K562 (cell line): ENCODE data around the gene ADD3. TPM values are rescaled to one million over a fixed set of nuclear protein-coding genes. Genes with fewer than 3 reads are reported as not detected.

ENCODE experiments used
- ATAC-seq: fragments of 200-7000 bp; cut with Tn5 transposase; 3 replicates; pipeline ENCODE4 v1.9.1; 2020; ENCODE audit warnings: moderate library complexity
- BruUV-seq: library from RNA; stranded (reverse); fragments of 400-500 nt; replicated peaks from 2 replicates; lab custom pipeline; 2021; lab: Mats Ljungman, UMichigan
- CTCF ChIA-PET: fragments of 300-600 bp; formaldehyde crosslinking; extraction: SDS; loops from one replicate; lab custom pipeline; 2021; ENCODE audit warnings: low intra/inter-chr PET ratio; lab: Yijun Ruan, JAX
- POLR2A ChIA-PET: fragments of 300-600, 350-650 bp; sonication (Branson Sonifier 250); formaldehyde crosslinking; extraction: SDS; loops from one replicate; lab custom pipeline; 2021; ENCODE audit warnings: antibody characterized with exemption, inconsistent platforms; lab: Yijun Ruan, JAX
- DNase-seq, 4 experiments: peaks; one replicate each; pipeline versions ENCODE4 v3.0.0 to v3.0.0-alpha.2; 2011 to 2018; ENCODE audit warnings: low spot score in 3 of 4, mixed read lengths in 3 of 4; ENCODE audit errors: extremely low read depth in 1 of 4
- FAIRE-seq: peaks from 2 replicates; lab custom pipeline; 2011; peaks lifted over from hg19 to GRCh38; lab: Jason Lieb, UNC
- H2AFZ ChIP-seq: 2 replicates; pipeline ENCODE4 v1.6.0; 2011; ENCODE audit warnings: low read depth, low read length, control low read depth, inconsistent platforms
- H3K27ac ChIP-seq: fragments of 200-600 bp; 3 replicates; pipeline ENCODE4 v1.8.0; 2011; ENCODE audit warnings: low read depth, mild to moderate bottlenecking, control low read depth, inconsistent platforms, low read length, moderate library complexity, mixed read lengths; ENCODE audit errors: extremely low read depth
- H3K27me3 ChIP-seq, 2 experiments: fragments of 300-600 bp in 1 of 2; 2 replicates in 1 of 2; 3 replicates in 1 of 2; pipeline versions ENCODE4 v1.6.0 to v1.8.0; 2011; ENCODE audit warnings: inconsistent platforms in 2 of 2, low read length in 2 of 2, mild to moderate bottlenecking in 1 of 2, mixed read lengths in 1 of 2, moderate library complexity in 1 of 2; ENCODE audit not compliant: control insufficient read depth in 2 of 2, insufficient read depth in 2 of 2
- H3K36me3 ChIP-seq: fragments of 300-600 bp; 3 replicates; pipeline ENCODE4 v1.8.0; 2011; ENCODE audit warnings: mild to moderate bottlenecking, low read length, inconsistent platforms; ENCODE audit not compliant: control insufficient read depth, insufficient read depth
- H3K4me1 ChIP-seq, 2 experiments: fragments of 200-600 bp in 1 of 2; replicated peaks in 1 of 2; 2 replicates in 1 of 2; 3 replicates in 1 of 2; pipeline versions ENCODE4 v1.5.1 to v1.8.0; 2011; ENCODE audit warnings: inconsistent platforms in 2 of 2, low read length in 2 of 2, mild to moderate bottlenecking in 1 of 2, mixed read lengths in 1 of 2, moderate library complexity in 1 of 2; ENCODE audit not compliant: control insufficient read depth in 2 of 2, insufficient read depth in 2 of 2
- H3K4me2 ChIP-seq: 2 replicates; pipeline ENCODE4 v1.6.1; 2011; ENCODE audit warnings: low read length, control low read depth, inconsistent platforms, mixed read lengths; ENCODE audit not compliant: insufficient read depth
- H3K4me3 ChIP-seq: fragments of 200-600 bp; sonication (generic), shearing (Covaris generic); 2 replicates; pipeline ENCODE4 v1.5.1; 2016; ENCODE audit warnings: control low read depth, inconsistent platforms
- H3K79me2 ChIP-seq: fragments of 200-600 bp; 3 replicates; pipeline ENCODE4 v1.8.0; 2011; ENCODE audit warnings: low read length, inconsistent platforms; ENCODE audit not compliant: control insufficient read depth, insufficient read depth
- H3K9ac ChIP-seq, 2 experiments: 2 replicates each; pipeline versions ENCODE4 v1.6.0 to v1.6.1; 2011; ENCODE audit warnings: low read depth in 2 of 2, low read length in 2 of 2, control low read depth in 1 of 2, inconsistent platforms in 1 of 2, mild to moderate bottlenecking in 1 of 2, mixed read lengths in 1 of 2; ENCODE audit not compliant: insufficient read depth in 1 of 2
- H3K9me1 ChIP-seq: one replicate; pipeline ENCODE4 v1.6.0; 2011; ENCODE audit warnings: inconsistent platforms, mild to moderate bottlenecking, low read length, moderate library complexity; ENCODE audit not compliant: control insufficient read depth, insufficient read depth
- H3K9me3 ChIP-seq: replicated peaks from 2 replicates; pipeline ENCODE4 v1.5.1; 2011; ENCODE audit warnings: low read depth, low read length, inconsistent platforms; ENCODE audit not compliant: control insufficient read depth, insufficient read depth
- H4K20me1 ChIP-seq: replicated peaks from 2 replicates; pipeline ENCODE4 v1.6.1; 2011; ENCODE audit warnings: low read length, inconsistent platforms, mixed read lengths; ENCODE audit not compliant: control insufficient read depth, insufficient read depth
- BCOR ChIP-seq: fragments of 450-650 bp; IDR thresholded peaks from 2 replicates; pipeline ENCODE4 v1.6.1; 2016
- ERF ChIP-seq: fragments of 450-650 bp; formaldehyde crosslinking; IDR thresholded peaks from 2 replicates; pipeline ENCODE4 v1.4.0; 2020; ENCODE audit warnings: mild to moderate bottlenecking, mixed read lengths
- FOXA3 ChIP-seq, 2 experiments: fragments of 450-650 bp in 1 of 2; sonication (generic) in 1 of 2; formaldehyde crosslinking; IDR thresholded peaks in 1 of 2; conservative IDR thresholded peaks in 1 of 2; 2 replicates each; pipeline versions ENCODE4 v1.4.0 to v1.8.0; 2020 to 2022; ENCODE audit warnings: mild to moderate bottlenecking in 2 of 2, missing genetic modification reagents in 1 of 2
- RNF2 ChIP-seq: sonication (generic); IDR thresholded peaks from 2 replicates; pipeline ENCODE4 v1.6.1; 2016
- YBX1 ChIP-seq: fragments of 450-650 bp; IDR thresholded peaks from 2 replicates; pipeline ENCODE4 v1.7.1; 2016; ENCODE audit warnings: mild to moderate bottlenecking
- ZFPM2 ChIP-seq: fragments of 250-450 bp; sonication (Bioruptor Pico); IDR thresholded peaks from 2 replicates; pipeline ENCODE4 v1.5.1; 2022; ENCODE audit warnings: mild to moderate bottlenecking
- ZSCAN29 ChIP-seq: fragments of 450-650 bp; IDR thresholded peaks from 2 replicates; pipeline ENCODE4 v1.6.1; 2017
- WGBS: fragments of 100-300 bp; shearing (Covaris generic); methylation state at CpG from one replicate; pipeline ENCODE4 v1.1.6; 2016; ENCODE audit warnings: low coverage, mixed read lengths; ENCODE audit not compliant: insufficient coverage; ENCODE audit errors: missing lambda C conversion rate; 5-methylcytosine and 5-hydroxymethylcytosine counted together
- in situ Hi-C: fragments of 300-500 bp; cut with MboI; formaldehyde crosslinking; loops from 4 replicates; pipeline ENCODE4 v1.15.0; 2018; ENCODE audit warnings: inconsistent platforms, mixed read lengths
- intact Hi-C: fragments of 100-400 bp; cut with micrococcal nuclease; formaldehyde crosslinking; loops from 2 replicates; pipeline ENCODE4 v1.14.2; 2022
- polyA plus RNA-seq, 8 experiments: library from polyadenylated mRNA; depleted of rRNA in 4 of 8; stranded (reverse) in 5 of 8; unstranded in 3 of 8; fragments of >200 nt; fragmentation: Nextera tagmentation in 2 of 8; fragmentation: Illumina TruSeq in 1 of 8; extraction: Ambion mirVana in 2 of 8; extraction: Trizol in 1 of 8; gene quantifications; 2 replicates each; pipeline versions ENCODE4 v1.2.1 to v1.2.3, GENCODE V29; 2011 to 2014; ENCODE audit warnings: inconsistent platforms in 1 of 8, missing spikeins in 1 of 8
- total RNA-seq, 7 experiments: library from RNA; depleted of rRNA in 6 of 7; stranded (reverse); fragments of >200 nt in 6 of 7; fragmentation: Illumina TruSeq in 2 of 7; extraction: Trizol in 2 of 7; gene quantifications; 2 replicates each; pipeline versions ENCODE4 v1.2.1 to v1.2.3, GENCODE V29; 2011 to 2021; ENCODE audit warnings: low replicate concordance in 1 of 7
- TF ChIP-seq, protein P1 (sequence below): sonication (generic); formaldehyde crosslinking; IDR thresholded peaks from 2 replicates; pipeline ENCODE4 v1.8.1; 2023; ENCODE audit warnings: missing genetic modification reagents, mild to moderate bottlenecking, borderline replicate concordance
- TF ChIP-seq, protein P2 (sequence below): fragments of 450-650 bp; conservative IDR thresholded peaks from 2 replicates; pipeline ENCODE4 v1.6.1; 2016; ENCODE audit warnings: missing genetic modification characterization, low read depth, mild to moderate bottlenecking, control low read depth, missing compliant biosample characterization
- TF ChIP-seq, protein P3 (sequence below): sonication (generic); formaldehyde crosslinking; IDR thresholded peaks from 2 replicates; pipeline ENCODE4 v1.8.1; 2023; ENCODE audit warnings: mild to moderate bottlenecking, missing genetic modification reagents
- TF ChIP-seq, protein P4 (sequence below), 3 experiments: fragments of 200-800 bp in 1 of 3; sonication (Bioruptor generic) in 1 of 3; sonication (generic) in 1 of 3; formaldehyde crosslinking in 1 of 3; IDR thresholded peaks; 2 replicates each; pipeline versions ENCODE4 v1.6.1 to v1.8.0; 2016 to 2022; ENCODE audit warnings: mild to moderate bottlenecking in 2 of 3, missing compliant biosample characterization in 2 of 3, missing genetic modification characterization in 2 of 3, missing genetic modification reagents in 1 of 3

The ADD3 gene
- total and polyA plus RNA-seq, 9 of the 15 experiments (the other 6 are each of a cell fraction or from before 2014, with no cell fraction given), result 13.2 to 125 (median 31.7) TPM

DNA sequence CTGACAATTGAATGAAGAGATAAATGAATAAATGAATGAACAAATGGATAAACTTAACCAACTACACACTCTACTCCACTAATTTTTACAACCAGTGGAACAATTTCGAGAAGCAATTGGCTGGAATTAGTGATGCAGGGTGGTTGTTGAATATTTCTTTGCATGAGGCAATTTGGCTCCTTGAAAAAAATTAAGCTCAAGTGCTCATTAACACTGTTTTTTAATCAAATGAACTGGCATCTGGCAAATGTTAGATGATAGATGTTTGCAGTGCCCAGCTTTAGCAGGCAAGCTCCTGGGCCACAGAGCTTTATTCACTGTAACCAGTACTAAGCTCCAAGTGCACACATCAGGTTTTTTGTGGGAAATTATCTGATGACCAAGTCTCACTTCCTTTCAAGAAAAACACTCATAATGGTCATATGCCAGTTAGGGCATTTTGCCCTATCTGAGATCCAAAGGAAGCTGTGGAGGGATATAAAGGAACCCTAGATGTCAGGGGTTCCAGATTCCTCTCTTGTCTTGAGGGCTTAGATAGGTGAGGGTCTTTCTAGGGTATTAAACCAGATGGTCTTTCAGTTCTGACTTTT is 16.4 kb upstream of the ADD3 start:
- FAIRE-seq (no peak), ATAC-seq (no peak), DNase-seq (no peak)
- Histone ChIP-seq H3K9me1 (no peaks in the 10 kb centered on the region), H3K9ac (no peak overlapping the region), H3K36me3 (no peaks in the 10 kb centered on the region)
- TF ChIP-seq, protein P1, sequence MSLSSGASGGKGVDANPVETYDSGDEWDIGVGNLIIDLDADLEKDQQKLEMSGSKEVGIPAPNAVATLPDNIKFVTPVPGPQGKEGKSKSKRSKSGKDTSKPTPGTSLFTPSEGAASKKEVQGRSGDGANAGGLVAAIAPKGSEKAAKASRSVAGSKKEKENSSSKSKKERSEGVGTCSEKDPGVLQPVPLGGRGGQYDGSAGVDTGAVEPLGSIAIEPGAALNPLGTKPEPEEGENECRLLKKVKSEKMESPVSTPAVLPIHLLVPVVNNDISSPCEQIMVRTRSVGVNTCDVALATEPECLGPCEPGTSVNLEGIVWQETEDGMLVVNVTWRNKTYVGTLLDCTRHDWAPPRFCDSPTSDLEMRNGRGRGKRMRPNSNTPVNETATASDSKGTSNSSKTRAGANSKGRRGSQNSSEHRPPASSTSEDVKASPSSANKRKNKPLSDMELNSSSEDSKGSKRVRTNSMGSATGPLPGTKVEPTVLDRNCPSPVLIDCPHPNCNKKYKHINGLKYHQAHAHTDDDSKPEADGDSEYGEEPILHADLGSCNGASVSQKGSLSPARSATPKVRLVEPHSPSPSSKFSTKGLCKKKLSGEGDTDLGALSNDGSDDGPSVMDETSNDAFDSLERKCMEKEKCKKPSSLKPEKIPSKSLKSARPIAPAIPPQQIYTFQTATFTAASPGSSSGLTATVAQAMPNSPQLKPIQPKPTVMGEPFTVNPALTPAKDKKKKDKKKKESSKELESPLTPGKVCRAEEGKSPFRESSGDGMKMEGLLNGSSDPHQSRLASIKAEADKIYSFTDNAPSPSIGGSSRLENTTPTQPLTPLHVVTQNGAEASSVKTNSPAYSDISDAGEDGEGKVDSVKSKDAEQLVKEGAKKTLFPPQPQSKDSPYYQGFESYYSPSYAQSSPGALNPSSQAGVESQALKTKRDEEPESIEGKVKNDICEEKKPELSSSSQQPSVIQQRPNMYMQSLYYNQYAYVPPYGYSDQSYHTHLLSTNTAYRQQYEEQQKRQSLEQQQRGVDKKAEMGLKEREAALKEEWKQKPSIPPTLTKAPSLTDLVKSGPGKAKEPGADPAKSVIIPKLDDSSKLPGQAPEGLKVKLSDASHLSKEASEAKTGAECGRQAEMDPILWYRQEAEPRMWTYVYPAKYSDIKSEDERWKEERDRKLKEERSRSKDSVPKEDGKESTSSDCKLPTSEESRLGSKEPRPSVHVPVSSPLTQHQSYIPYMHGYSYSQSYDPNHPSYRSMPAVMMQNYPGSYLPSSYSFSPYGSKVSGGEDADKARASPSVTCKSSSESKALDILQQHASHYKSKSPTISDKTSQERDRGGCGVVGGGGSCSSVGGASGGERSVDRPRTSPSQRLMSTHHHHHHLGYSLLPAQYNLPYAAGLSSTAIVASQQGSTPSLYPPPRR (CRISPR knock-in tag), result no peak
- TF ChIP-seq BCOR (no peak), YBX1 (no peak), FOXA3 (CRISPR knock-in tag; conservative IDR thresholded peaks at IDR 0.05 in 1 of 2, IDR thresholded peaks at IDR 0.05 in 1 of 2) (no peak), ERF (CRISPR knock-in tag) (no peak), RNF2 (no peak), ZFPM2 (CRISPR knock-in tag) (no peak), ZSCAN29 (no peak)
- TF ChIP-seq, protein P2, sequence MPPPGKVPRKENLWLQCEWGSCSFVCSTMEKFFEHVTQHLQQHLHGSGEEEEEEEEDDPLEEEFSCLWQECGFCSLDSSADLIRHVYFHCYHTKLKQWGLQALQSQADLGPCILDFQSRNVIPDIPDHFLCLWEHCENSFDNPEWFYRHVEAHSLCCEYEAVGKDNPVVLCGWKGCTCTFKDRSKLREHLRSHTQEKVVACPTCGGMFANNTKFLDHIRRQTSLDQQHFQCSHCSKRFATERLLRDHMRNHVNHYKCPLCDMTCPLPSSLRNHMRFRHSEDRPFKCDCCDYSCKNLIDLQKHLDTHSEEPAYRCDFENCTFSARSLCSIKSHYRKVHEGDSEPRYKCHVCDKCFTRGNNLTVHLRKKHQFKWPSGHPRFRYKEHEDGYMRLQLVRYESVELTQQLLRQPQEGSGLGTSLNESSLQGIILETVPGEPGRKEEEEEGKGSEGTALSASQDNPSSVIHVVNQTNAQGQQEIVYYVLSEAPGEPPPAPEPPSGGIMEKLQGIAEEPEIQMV, result no peak
- TF ChIP-seq, protein P3, sequence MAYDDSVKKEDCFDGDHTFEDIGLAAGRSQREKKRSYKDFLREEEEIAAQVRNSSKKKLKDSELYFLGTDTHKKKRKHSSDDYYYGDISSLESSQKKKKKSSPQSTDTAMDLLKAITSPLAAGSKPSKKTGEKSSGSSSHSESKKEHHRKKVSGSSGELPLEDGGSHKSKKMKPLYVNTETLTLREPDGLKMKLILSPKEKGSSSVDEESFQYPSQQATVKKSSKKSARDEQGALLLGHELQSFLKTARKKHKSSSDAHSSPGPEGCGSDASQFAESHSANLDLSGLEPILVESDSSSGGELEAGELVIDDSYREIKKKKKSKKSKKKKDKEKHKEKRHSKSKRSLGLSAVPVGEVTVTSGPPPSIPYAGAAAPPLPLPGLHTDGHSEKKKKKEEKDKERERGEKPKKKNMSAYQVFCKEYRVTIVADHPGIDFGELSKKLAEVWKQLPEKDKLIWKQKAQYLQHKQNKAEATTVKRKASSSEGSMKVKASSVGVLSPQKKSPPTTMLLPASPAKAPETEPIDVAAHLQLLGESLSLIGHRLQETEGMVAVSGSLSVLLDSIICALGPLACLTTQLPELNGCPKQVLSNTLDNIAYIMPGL (CRISPR knock-in tag), result no peak
- TF ChIP-seq, protein P4, sequence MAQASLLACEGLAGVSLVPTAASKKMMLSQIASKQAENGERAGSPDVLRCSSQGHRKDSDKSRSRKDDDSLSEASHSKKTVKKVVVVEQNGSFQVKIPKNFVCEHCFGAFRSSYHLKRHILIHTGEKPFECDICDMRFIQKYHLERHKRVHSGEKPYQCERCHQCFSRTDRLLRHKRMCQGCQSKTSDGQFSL (CRISPR knock-in tag; IDR thresholded peaks at IDR 0.05), result no peak
- TF ChIP-seq, protein P4 (tag; IDR thresholded peaks at IDR 0.05), result no peak
- TF ChIP-seq, all 486 proteins: peak for 0
- 91% methylated on average over 1 of the region's 1 CpG for WGBS
- ChIA-PET POLR2A (interaction anchor here (0.6 kb wide), 2 partner anchors 13 to 177 kb away, joined by 3 read pairs; no protein-coding TSS in a partner anchor), CTCF (no interaction called here)
- H3K27me3 ChIP-seq, result no peaks in the 10 kb centered on the region
- no peaks in the 10 kb centered on the region for H4K20me1 ChIP-seq
- H3K4me3 ChIP-seq, result no peak overlapping the region
- no peak overlapping the region for H2AFZ ChIP-seq
- H3K79me2 ChIP-seq, result no peaks in the 10 kb centered on the region
- intact Hi-C loops, result no loop called here
- H3K4me1 ChIP-seq, result peaks cover 3 to 19% of the 10 kb centered on the region in 2 experiments; a peak in 3 of 5 replicates
- H3K4me2 ChIP-seq, result no peak overlapping the region
- no peak overlapping the region for H3K27ac ChIP-seq
- H3K9me3 ChIP-seq, result no peaks in the 10 kb centered on the region
- no TSS peak for BruUV-seq
- in situ Hi-C loops, result no loop called here
